Measurements from ENCODE around the gene SUV39H2. TPM values are rescaled to one million over a fixed set of nuclear protein-coding genes. Genes with fewer than 3 reads are reported as not detected.
"Not testable (repeated sequence)": the region's sequence is repeated elsewhere in the genome, so short reads cannot be mapped to it uniquely, and the experiment has no call there.

The SUV39H2 gene
- polyA plus RNA-seq, 1 donor from 2014 or later = 19.4 TPM

DNA sequence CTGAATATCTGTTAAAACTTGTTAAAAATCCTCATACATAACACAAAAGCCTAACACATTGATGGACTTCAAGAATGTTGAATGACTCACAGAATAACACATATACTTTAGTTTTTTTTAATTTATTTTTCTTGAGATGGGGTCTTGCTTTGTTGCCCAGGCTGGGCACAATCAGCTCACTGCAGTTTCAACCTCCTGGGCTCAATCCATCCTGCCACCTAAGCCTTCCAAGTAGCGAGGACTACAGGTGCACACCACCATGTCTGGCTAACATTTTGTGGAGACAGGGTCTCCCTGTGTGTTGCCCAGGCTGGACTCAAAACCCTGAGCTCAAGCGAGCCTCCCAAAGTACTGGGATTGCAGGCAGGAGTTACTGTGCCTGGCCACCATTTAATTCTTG, 28.1 kb downstream of the SUV39H2 start:
- H3K9me2 ChIP-seq (ENCODE audit: insufficient read depth, low read length) = no peaks in the 10 kb centered on the region
- H3K36me3 ChIP-seq (ENCODE audit: insufficient read depth, low read length) = peaks cover 21% of the 10 kb centered on the region
- TF ChIP-seq SMC3 (conservative IDR thresholded peaks at IDR 0.05; ENCODE audit: poor library complexity) (no peak), MXI1 (conservative IDR thresholded peaks at IDR 0.05; ENCODE audit: poor library complexity, severe bottlenecking) (no peak), TAF1 (IDR thresholded peaks at IDR 0.05; ENCODE audit: low read depth) (no peak), EP300 (conservative IDR thresholded peaks at IDR 0.05; ENCODE audit: poor library complexity, severe bottlenecking) (no peak), RAD21 (conservative IDR thresholded peaks at IDR 0.05) (no peak), EZH2 (IDR thresholded peaks at IDR 0.05; ENCODE audit: borderline replicate concordance, insufficient read depth, low read length, poor library complexity, severe bottlenecking) (no peak), POLR2AphosphoS5 (IDR thresholded peaks at IDR 0.05) (no peak)
- TF ChIP-seq, protein P1, sequence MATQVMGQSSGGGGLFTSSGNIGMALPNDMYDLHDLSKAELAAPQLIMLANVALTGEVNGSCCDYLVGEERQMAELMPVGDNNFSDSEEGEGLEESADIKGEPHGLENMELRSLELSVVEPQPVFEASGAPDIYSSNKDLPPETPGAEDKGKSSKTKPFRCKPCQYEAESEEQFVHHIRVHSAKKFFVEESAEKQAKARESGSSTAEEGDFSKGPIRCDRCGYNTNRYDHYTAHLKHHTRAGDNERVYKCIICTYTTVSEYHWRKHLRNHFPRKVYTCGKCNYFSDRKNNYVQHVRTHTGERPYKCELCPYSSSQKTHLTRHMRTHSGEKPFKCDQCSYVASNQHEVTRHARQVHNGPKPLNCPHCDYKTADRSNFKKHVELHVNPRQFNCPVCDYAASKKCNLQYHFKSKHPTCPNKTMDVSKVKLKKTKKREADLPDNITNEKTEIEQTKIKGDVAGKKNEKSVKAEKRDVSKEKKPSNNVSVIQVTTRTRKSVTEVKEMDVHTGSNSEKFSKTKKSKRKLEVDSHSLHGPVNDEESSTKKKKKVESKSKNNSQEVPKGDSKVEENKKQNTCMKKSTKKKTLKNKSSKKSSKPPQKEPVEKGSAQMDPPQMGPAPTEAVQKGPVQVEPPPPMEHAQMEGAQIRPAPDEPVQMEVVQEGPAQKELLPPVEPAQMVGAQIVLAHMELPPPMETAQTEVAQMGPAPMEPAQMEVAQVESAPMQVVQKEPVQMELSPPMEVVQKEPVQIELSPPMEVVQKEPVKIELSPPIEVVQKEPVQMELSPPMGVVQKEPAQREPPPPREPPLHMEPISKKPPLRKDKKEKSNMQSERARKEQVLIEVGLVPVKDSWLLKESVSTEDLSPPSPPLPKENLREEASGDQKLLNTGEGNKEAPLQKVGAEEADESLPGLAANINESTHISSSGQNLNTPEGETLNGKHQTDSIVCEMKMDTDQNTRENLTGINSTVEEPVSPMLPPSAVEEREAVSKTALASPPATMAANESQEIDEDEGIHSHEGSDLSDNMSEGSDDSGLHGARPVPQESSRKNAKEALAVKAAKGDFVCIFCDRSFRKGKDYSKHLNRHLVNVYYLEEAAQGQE (IDR thresholded peaks at IDR 0.05; ENCODE audit: borderline replicate concordance) = no peak
- TF ChIP-seq, protein P2, sequence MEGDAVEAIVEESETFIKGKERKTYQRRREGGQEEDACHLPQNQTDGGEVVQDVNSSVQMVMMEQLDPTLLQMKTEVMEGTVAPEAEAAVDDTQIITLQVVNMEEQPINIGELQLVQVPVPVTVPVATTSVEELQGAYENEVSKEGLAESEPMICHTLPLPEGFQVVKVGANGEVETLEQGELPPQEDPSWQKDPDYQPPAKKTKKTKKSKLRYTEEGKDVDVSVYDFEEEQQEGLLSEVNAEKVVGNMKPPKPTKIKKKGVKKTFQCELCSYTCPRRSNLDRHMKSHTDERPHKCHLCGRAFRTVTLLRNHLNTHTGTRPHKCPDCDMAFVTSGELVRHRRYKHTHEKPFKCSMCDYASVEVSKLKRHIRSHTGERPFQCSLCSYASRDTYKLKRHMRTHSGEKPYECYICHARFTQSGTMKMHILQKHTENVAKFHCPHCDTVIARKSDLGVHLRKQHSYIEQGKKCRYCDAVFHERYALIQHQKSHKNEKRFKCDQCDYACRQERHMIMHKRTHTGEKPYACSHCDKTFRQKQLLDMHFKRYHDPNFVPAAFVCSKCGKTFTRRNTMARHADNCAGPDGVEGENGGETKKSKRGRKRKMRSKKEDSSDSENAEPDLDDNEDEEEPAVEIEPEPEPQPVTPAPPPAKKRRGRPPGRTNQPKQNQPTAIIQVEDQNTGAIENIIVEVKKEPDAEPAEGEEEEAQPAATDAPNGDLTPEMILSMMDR (IDR thresholded peaks at IDR 0.05; ENCODE audit: poor library complexity, severe bottlenecking) = no peak
- no peak overlapping the region for H3K4me2 ChIP-seq (ENCODE audit: low read length)
- no peaks in the 10 kb centered on the region for H4K20me1 ChIP-seq (ENCODE audit: insufficient read depth)
- H2AFZ ChIP-seq (ENCODE audit: low read depth, low read length) = no peak overlapping the region
- no peaks in the 10 kb centered on the region for H3K79me2 ChIP-seq (replicated peaks; ENCODE audit: insufficient read depth, low read length)
- no peaks in the 10 kb centered on the region for H3F3A ChIP-seq (ENCODE audit: insufficient read depth, low read length, poor library complexity, severe bottlenecking)
- no peak overlapping the region for H3K4me3 ChIP-seq (ENCODE audit: low read length)
- no peaks in the 10 kb centered on the region for H3K27me3 ChIP-seq (ENCODE audit: insufficient read depth, low read depth, low read length)
- H3K9me3 ChIP-seq (ENCODE audit: low read length) = no peaks in the 10 kb centered on the region
- no peak overlapping the region for H3K27ac ChIP-seq (ENCODE audit: low read length)
- H3K9ac ChIP-seq (ENCODE audit: low read length) = no peak overlapping the region

DNA sequence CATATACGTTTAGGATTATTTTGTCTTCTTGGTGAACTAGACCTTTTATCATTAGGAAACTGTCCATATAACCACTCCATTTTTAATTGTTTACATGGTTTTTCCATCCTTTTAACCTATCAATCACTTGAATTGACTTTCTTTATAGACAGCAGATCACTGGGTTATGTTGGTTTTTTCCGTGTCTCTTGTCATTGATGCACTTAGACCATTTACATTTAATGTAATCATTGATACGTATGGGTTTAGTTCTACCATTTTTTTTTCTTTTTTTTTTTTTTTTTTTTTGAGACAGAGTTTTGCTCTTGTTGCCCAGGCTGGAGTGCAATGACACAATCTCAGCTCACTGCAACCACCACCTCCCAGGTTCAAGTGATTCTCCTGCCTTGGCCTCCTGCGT, 28.9 kb downstream of the SUV39H2 start:
- not testable (repeated sequence) for H4K20me1 ChIP-seq (ENCODE audit: insufficient read depth); H3K27ac ChIP-seq (ENCODE audit: low read length); H2AFZ ChIP-seq (ENCODE audit: low read depth, low read length); H3F3A ChIP-seq (ENCODE audit: insufficient read depth, low read length, poor library complexity, severe bottlenecking); H3K79me2 ChIP-seq (replicated peaks; ENCODE audit: insufficient read depth, low read length); H3K4me3 ChIP-seq (ENCODE audit: low read length); H3K9me2 ChIP-seq (ENCODE audit: insufficient read depth, low read length); H3K4me2 ChIP-seq (ENCODE audit: low read length); H3K9ac ChIP-seq (ENCODE audit: low read length); H3K9me3 ChIP-seq (ENCODE audit: low read length); H3K27me3 ChIP-seq (ENCODE audit: insufficient read depth, low read depth, low read length)
- peaks cover 23% of the 10 kb centered on the region for H3K36me3 ChIP-seq (ENCODE audit: insufficient read depth, low read length)

DNA sequence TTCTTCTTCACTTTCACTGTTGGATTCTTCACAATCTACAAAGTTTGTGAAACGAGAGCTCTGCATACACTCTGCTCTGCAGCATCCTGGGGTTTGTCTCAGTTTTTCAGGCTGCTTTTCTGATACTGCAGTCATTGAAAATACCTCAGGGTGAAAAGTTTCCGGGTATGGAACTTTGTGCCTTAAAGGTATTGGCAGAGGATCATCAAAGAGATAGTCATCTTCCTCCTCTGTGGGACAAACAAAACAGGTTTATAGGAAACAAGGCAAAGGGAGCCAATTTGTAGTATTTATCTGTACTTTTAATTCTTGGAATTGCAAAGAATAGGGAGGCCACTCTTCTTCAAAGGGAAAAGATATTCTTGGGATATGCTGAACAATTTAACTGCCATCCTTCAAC, 30.4 kb downstream of the SUV39H2 start:
- Histone ChIP-seq H3K79me2 (replicated peaks; ENCODE audit: insufficient read depth, low read length) (no peaks in the 10 kb centered on the region), H3K27me3 (ENCODE audit: insufficient read depth, low read depth, low read length) (no peaks in the 10 kb centered on the region), H3K9me2 (ENCODE audit: insufficient read depth, low read length) (no peaks in the 10 kb centered on the region), H3K27ac (ENCODE audit: low read length) (no peak overlapping the region), H3K4me3 (ENCODE audit: low read length) (no peak overlapping the region), H3K9ac (ENCODE audit: low read length) (no peak overlapping the region), H3F3A (ENCODE audit: insufficient read depth, low read length, poor library complexity, severe bottlenecking) (no peaks in the 10 kb centered on the region), H3K9me3 (ENCODE audit: low read length) (no peaks in the 10 kb centered on the region), H3K36me3 (ENCODE audit: insufficient read depth, low read length) (peaks cover 23% of the 10 kb centered on the region), H2AFZ (ENCODE audit: low read depth, low read length) (no peak overlapping the region), H3K4me2 (ENCODE audit: low read length) (no peak overlapping the region), H4K20me1 (ENCODE audit: insufficient read depth) (no peaks in the 10 kb centered on the region)
- TF ChIP-seq SMC3 (conservative IDR thresholded peaks at IDR 0.05; ENCODE audit: poor library complexity) (no peak), RAD21 (conservative IDR thresholded peaks at IDR 0.05) (no peak), TAF1 (IDR thresholded peaks at IDR 0.05; ENCODE audit: low read depth) (no peak), POLR2AphosphoS5 (IDR thresholded peaks at IDR 0.05) (no peak), EP300 (conservative IDR thresholded peaks at IDR 0.05; ENCODE audit: poor library complexity, severe bottlenecking) (no peak), EZH2 (IDR thresholded peaks at IDR 0.05; ENCODE audit: borderline replicate concordance, insufficient read depth, low read length, poor library complexity, severe bottlenecking) (no peak), MXI1 (conservative IDR thresholded peaks at IDR 0.05; ENCODE audit: poor library complexity, severe bottlenecking) (no peak)
- TF ChIP-seq, protein P1 (IDR thresholded peaks at IDR 0.05; ENCODE audit: borderline replicate concordance) = no peak
- TF ChIP-seq, protein P2 (IDR thresholded peaks at IDR 0.05; ENCODE audit: poor library complexity, severe bottlenecking) = no peak

Measured in neural cell (in vitro differentiated cells).